ENCODE measurements around the gene NUDCD3. TPM values are rescaled to one million over a fixed set of nuclear protein-coding genes. Genes with fewer than 3 reads are reported as not detected.

The NUDCD3 gene
- total RNA-seq, 1 donor from 2014 or later, result 107 TPM

DNA sequence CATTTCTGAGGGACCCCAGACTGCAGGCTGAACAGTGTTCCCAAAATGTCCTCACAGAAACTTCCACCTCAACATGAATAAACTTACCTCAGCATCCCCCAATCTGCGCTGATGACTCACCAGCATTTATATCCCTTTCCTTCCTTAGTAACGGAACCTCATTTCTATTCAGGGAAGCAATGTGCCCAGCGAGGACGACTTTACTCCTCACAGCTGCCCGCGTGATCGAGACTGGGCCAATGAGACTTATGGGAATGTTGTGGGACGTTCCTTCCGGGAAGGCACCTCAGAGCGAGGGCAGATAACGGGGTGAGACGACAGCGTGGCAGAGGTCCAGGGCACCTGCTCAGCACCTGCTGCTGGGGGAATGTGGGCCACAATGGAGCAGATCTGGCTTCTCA lies 91.9 kb downstream of the NUDCD3 start:
- Histone ChIP-seq H3K4me1 (peaks cover 41% of the 10 kb centered on the region), H3K36me3 (peaks cover 25% of the 10 kb centered on the region), H3K4me3 (no peak overlapping the region), H3K27me3 (ENCODE audit: low read depth) (no peaks in the 10 kb centered on the region), H3K9me3 (replicated peaks) (no peaks in the 10 kb centered on the region), H3K27ac (replicated peaks) (peak overlapping the region; percentile 58)
- DNase-seq, result peak; percentile 42
- intact Hi-C loops (cut with micrococcal nuclease), result loop anchor here (10.0 kb wide), 1 partner anchor 76 kb away; no protein-coding TSS in a partner anchor
- TF ChIP-seq, protein P1, sequence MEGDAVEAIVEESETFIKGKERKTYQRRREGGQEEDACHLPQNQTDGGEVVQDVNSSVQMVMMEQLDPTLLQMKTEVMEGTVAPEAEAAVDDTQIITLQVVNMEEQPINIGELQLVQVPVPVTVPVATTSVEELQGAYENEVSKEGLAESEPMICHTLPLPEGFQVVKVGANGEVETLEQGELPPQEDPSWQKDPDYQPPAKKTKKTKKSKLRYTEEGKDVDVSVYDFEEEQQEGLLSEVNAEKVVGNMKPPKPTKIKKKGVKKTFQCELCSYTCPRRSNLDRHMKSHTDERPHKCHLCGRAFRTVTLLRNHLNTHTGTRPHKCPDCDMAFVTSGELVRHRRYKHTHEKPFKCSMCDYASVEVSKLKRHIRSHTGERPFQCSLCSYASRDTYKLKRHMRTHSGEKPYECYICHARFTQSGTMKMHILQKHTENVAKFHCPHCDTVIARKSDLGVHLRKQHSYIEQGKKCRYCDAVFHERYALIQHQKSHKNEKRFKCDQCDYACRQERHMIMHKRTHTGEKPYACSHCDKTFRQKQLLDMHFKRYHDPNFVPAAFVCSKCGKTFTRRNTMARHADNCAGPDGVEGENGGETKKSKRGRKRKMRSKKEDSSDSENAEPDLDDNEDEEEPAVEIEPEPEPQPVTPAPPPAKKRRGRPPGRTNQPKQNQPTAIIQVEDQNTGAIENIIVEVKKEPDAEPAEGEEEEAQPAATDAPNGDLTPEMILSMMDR (IDR thresholded peaks at IDR 0.05; ENCODE audit: borderline replicate concordance), result no peak

DNA sequence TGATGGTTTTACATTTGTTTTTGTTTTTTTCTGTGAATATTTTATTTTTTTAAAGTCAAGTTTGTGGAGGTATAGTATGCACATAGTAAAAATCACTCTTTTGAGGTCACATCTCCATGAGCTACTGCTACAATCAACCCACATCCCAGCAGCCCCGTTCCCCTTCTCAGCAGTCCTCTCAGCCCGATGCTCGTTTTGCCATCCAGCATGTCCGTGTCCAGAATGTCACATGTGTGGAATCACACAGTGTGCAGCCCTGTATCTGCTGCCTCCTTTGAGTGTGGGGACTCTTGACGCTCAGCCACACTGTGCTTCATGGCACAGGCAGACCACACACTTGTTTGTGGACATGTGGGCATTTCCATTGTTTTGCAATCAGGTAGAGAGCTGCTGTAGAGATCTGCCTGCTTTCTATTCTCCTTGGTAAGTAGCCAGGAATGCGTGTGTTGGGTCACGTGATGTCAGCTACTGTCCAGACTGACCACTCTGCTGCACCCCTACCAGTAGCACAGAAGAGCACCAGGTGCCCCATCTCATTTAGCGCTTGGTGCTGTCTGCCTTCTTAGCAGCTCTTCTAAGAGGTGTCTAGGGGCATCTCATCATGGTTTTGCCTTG lies 93.4 kb downstream of the NUDCD3 start:
- intact Hi-C loops (cut with micrococcal nuclease), result loop anchor here (10.0 kb wide), 1 partner anchor 78 kb away; no protein-coding TSS in a partner anchor
- Histone ChIP-seq H3K36me3 (peaks cover 17% of the 10 kb centered on the region), H3K27ac (replicated peaks) (no peak overlapping the region), H3K9me3 (replicated peaks) (no peaks in the 10 kb centered on the region), H3K4me3 (no peak overlapping the region), H3K4me1 (peaks cover 33% of the 10 kb centered on the region), H3K27me3 (ENCODE audit: low read depth) (no peaks in the 10 kb centered on the region)
- TF ChIP-seq, protein P1 (IDR thresholded peaks at IDR 0.05; ENCODE audit: borderline replicate concordance), result no peak
- no peak for DNase-seq

DNA sequence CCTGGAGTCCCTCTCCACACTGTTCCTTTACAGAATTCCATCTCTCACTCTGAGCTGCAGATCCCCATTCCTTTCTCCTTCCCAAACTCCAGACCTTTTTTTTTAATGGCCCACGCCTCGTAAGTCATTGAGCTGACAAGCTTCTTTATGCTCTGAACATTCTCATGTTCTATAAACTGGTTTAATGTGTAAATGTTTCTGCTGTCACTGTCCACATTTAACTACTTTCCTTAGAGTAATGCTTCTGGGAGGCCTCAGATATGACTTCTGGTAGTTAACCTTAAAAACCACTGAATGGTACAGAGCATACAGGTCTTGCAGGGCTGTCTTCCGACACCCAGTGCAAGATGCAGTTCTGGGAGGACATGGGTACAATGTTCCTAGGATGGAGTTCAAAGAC lies 94.0 kb downstream of the NUDCD3 start:
- TF ChIP-seq, protein P1 (IDR thresholded peaks at IDR 0.05; ENCODE audit: borderline replicate concordance), result no peak
- no peak for DNase-seq
- peaks cover 17% of the 10 kb centered on the region for H3K36me3 ChIP-seq
- H3K27ac ChIP-seq (replicated peaks), result no peak overlapping the region
- peaks cover 33% of the 10 kb centered on the region for H3K4me1 ChIP-seq
- intact Hi-C loops (cut with micrococcal nuclease), result loop anchor here (10.0 kb wide), 1 partner anchor 78 kb away; no protein-coding TSS in a partner anchor
- H3K27me3 ChIP-seq (ENCODE audit: low read depth), result no peaks in the 10 kb centered on the region
- H3K9me3 ChIP-seq (replicated peaks), result no peaks in the 10 kb centered on the region
- H3K4me3 ChIP-seq, result no peak overlapping the region

DNA sequence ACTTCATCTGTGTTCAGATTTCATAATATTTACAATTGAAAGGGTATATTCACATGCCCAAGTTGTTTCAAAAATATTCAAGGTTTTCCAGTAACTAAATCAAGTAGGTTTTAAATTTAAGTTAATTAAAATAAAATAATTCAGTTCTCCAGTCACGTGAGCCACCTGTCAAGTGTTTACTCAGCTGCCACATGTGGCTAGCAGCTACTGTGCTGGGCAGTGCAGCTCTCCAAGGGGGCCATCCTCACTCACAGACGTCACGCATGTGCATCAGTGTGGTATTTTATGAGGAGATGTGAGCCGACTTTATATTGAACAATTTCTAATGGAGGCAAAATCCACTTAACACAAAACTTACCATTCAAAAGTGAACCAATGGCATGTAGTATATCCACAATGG lies 95.4 kb downstream of the NUDCD3 start:
- Histone ChIP-seq H3K4me3 (no peak overlapping the region), H3K27me3 (ENCODE audit: low read depth) (no peaks in the 10 kb centered on the region), H3K9me3 (replicated peaks) (no peaks in the 10 kb centered on the region), H3K36me3 (peaks cover 30% of the 10 kb centered on the region), H3K27ac (replicated peaks) (no peak overlapping the region), H3K4me1 (peaks cover 33% of the 10 kb centered on the region)
- DNase-seq, result no peak
- intact Hi-C loops (cut with micrococcal nuclease), result loop anchor here (10.0 kb wide), 1 partner anchor 80 kb away; no protein-coding TSS in a partner anchor
- TF ChIP-seq, protein P1 (IDR thresholded peaks at IDR 0.05; ENCODE audit: borderline replicate concordance), result no peak

DNA sequence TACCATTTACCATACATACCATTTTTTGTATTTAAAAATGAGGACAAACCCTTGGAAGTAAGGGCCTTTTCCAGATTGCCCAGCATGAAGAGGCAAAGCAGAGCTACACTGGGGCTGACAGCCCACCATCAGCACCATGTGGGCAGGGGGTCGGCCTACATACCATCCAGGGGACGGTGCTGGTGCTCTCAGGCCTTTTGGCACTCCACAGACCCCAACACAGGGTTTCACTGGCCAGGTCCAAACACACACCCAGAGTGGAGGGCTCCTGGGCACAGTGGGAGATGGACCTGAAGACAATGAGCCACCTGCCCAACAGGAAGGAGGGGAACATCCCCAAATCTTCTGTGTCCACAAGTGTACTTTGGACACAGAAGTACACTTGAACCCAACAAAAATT lies 95.8 kb downstream of the NUDCD3 start:
- Histone ChIP-seq H3K4me3 (no peak overlapping the region), H3K27me3 (ENCODE audit: low read depth) (no peaks in the 10 kb centered on the region), H3K36me3 (peaks cover 35% of the 10 kb centered on the region), H3K4me1 (peaks cover 33% of the 10 kb centered on the region), H3K9me3 (replicated peaks) (no peaks in the 10 kb centered on the region), H3K27ac (replicated peaks) (no peak overlapping the region)
- intact Hi-C loops (cut with micrococcal nuclease), result loop anchor here (10.0 kb wide), 1 partner anchor 80 kb away; no protein-coding TSS in a partner anchor
- DNase-seq, result no peak
- TF ChIP-seq, protein P1 (IDR thresholded peaks at IDR 0.05; ENCODE audit: borderline replicate concordance), result no peak

All from left ventricle myocardium inferior (tissue), 1 donor.